ENCODE data around the gene RPL29. TPM values are rescaled to one million over a fixed set of nuclear protein-coding genes. Genes with fewer than 3 reads are reported as not detected.
A peak's percentile ranks its signal among the peaks of the same experiment; 100 is the strongest.

The RPL29 gene
- total and polyA plus RNA-seq, 2 of the 13 experiments (the other 11 are each of a cell fraction or from before 2014, with no cell fraction given), result 1,348 to 2,263 TPM

DNA sequence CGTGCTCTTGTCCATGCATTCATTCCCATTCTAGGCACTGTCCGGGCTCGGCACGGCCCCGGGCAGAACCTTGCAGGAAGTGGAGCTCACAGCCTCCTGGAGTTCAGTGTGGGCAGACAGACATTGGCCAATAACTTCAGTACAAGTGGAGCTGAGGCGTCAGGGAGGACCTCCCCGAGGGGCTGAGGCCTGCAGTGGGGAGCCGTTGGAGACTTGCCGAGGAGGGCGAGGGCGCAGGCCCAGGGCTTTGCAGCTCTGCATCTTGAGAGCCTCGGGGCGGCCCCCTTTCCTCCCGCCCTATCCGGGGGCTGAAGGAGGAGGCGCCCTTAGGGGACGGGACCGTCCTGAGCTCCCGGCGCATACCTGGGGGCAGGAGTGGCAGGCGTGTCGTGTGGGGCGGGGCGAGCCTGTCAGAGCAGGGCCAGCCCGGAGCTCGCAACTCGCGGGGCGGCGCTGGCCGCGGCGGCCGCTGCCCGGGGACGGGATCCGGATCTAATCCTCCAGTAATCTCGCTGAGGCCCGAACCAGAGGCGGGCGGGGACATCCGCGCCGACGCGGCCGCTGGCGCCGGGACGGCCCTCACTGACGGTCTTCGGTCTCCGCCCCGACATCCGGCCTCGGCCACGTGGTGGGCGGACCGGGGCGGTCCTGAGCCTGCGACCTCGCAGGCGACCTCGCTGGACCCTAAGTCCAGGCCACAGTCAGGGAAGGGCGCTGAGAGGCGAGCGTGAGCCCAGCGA lies 12.7 kb downstream of the RPL29 start, which contains the start of gene ACY1 (continued):
- peak; percentile 87 for TF ChIP-seq ZNF609 (CRISPR knock-in tag; IDR thresholded peaks at IDR 0.05; ENCODE audit: borderline replicate concordance)
- no peak for TF ChIP-seq GLMP (CRISPR knock-in tag; IDR thresholded peaks at IDR 0.05; ENCODE audit: borderline replicate concordance)
- TF ChIP-seq IKZF4 (CRISPR knock-in tag; IDR thresholded peaks at IDR 0.05; ENCODE audit: borderline replicate concordance, low read depth, not compliant biosample characterization), result peak; percentile 59
- TF ChIP-seq CREM (IDR thresholded peaks at IDR 0.05), result 0 out of 2 replicates have a peak, but pooled peaks have one; percentile 10
- TF ChIP-seq CREM (CRISPR knock-in tag; IDR thresholded peaks at IDR 0.05), result no peak
- peak; percentile 72; the same call in 1 of the 2 replicates for TF ChIP-seq ZNF761 (CRISPR knock-in tag; conservative IDR thresholded peaks at IDR 0.05)
- TF ChIP-seq, protein P1, sequence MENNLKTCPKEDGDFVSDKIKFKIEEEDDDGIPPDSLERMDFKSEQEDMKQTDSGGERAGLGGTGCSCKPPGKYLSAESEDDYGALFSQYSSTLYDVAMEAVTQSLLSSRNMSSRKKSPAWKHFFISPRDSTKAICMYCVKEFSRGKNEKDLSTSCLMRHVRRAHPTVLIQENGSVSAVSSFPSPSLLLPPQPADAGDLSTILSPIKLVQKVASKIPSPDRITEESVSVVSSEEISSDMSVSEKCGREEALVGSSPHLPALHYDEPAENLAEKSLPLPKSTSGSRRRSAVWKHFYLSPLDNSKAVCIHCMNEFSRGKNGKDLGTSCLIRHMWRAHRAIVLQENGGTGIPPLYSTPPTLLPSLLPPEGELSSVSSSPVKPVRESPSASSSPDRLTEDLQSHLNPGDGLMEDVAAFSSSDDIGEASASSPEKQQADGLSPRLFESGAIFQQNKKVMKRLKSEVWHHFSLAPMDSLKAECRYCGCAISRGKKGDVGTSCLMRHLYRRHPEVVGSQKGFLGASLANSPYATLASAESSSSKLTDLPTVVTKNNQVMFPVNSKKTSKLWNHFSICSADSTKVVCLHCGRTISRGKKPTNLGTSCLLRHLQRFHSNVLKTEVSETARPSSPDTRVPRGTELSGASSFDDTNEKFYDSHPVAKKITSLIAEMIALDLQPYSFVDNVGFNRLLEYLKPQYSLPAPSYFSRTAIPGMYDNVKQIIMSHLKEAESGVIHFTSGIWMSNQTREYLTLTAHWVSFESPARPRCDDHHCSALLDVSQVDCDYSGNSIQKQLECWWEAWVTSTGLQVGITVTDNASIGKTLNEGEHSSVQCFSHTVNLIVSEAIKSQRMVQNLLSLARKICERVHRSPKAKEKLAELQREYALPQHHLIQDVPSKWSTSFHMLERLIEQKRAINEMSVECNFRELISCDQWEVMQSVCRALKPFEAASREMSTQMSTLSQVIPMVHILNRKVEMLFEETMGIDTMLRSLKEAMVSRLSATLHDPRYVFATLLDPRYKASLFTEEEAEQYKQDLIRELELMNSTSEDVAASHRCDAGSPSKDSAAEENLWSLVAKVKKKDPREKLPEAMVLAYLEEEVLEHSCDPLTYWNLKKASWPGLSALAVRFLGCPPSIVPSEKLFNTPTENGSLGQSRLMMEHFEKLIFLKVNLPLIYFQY (CRISPR knock-in tag; IDR thresholded peaks at IDR 0.05; ENCODE audit: borderline replicate concordance), result no peak
- TF ChIP-seq ZNF549 (CRISPR knock-in tag; IDR thresholded peaks at IDR 0.05), result no peak
- peak; percentile 57 for TF ChIP-seq SP2 (CRISPR knock-in tag; IDR thresholded peaks at IDR 0.05)
- peak; percentile 19 to 73; a peak in 3 of 4 replicates for TF ChIP-seq EP300 (IDR thresholded peaks at IDR 0.05; ENCODE audit: low read depth in 2 of 2, low read length in 2 of 2)
- 0 out of 2 replicates have a peak, but pooled peaks have one; percentile 44 for TF ChIP-seq EP300 (CRISPR knock-in tag; IDR thresholded peaks at IDR 0.05; ENCODE audit: borderline replicate concordance)
- no peak for TF ChIP-seq GTF2F1 (IDR thresholded peaks at IDR 0.05; ENCODE audit: low read length)
- TF ChIP-seq ZMYM2 (CRISPR knock-in tag; IDR thresholded peaks at IDR 0.05), result peak; percentile 75; the same call in 1 of the 2 replicates
- peak; percentile 44; the same call in 1 of the 2 replicates for TF ChIP-seq KDM3A (CRISPR knock-in tag; IDR thresholded peaks at IDR 0.05; ENCODE audit: low read depth)
- no peak; the same call in 1 of the 2 replicates for TF ChIP-seq BRF2 (CRISPR knock-in tag; IDR thresholded peaks at IDR 0.05)
- no peak; the same call in 1 of the 2 replicates for TF ChIP-seq ZBTB8A (CRISPR knock-in tag; IDR thresholded peaks at IDR 0.05; ENCODE audit: borderline replicate concordance, low read depth)
- no peak for TF ChIP-seq NFRKB (IDR thresholded peaks at IDR 0.05)
- TF ChIP-seq ZNF83 (CRISPR knock-in tag; IDR thresholded peaks at IDR 0.05; ENCODE audit: borderline replicate concordance), result peak; percentile 5; the same call in 1 of the 2 replicates

All from HepG2 (cell line).